Lower leg skin (tissue), 3 donors: ENCODE measurements around the gene CAMTA2.

Source experiments
- POLR2A ChIP-seq, 2 donors: fragments of 450-650 bp; IDR thresholded peaks; one replicate each; pipeline ENCODE4 v1.6.1; 2016 to 2017; ENCODE audit warnings: antibody characterized with exemption in 2 of 2, mild to moderate bottlenecking in 1 of 2, moderate library complexity in 1 of 2
- TF ChIP-seq, protein P1 (sequence below), 3 donors: fragments of 450-650 bp; IDR thresholded peaks; one replicate each; pipeline ENCODE4 v1.5.1; 2016; ENCODE audit warnings: antibody characterized with exemption in 3 of 3, mild to moderate bottlenecking in 3 of 3, moderate library complexity in 2 of 3

DNA sequence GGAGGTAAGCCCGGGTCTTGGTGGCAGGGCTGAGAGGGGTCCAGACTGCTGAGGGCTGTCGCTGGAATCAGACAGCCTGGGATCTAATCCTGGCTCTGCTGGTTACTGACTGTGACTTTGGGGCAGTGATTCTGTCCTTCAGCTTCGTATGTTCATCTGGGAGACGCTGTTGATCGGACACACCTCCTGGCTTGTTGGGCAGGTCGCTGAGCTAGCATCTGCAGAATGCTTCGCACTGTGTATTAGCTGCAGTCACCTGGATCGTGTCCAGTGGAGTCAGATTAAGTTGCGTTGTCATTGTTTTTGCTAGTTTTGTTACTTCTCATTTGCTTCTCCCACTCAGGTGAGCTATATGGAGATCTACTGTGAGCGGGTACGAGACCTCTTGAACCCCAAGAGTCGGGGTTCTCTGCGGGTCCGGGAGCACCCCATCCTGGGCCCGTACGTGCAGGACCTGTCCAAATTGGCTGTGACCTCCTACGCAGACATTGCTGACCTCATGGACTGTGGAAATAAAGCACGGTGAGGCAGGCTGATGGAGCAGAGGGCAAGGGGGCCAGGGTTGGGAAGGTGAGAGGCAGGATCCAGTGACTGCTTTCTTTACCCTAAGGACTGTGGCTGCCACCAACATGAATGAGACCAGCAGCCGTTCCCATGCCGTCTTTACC is 14.8 kb upstream of the CAMTA2 start:
- TF ChIP-seq, protein P1, sequence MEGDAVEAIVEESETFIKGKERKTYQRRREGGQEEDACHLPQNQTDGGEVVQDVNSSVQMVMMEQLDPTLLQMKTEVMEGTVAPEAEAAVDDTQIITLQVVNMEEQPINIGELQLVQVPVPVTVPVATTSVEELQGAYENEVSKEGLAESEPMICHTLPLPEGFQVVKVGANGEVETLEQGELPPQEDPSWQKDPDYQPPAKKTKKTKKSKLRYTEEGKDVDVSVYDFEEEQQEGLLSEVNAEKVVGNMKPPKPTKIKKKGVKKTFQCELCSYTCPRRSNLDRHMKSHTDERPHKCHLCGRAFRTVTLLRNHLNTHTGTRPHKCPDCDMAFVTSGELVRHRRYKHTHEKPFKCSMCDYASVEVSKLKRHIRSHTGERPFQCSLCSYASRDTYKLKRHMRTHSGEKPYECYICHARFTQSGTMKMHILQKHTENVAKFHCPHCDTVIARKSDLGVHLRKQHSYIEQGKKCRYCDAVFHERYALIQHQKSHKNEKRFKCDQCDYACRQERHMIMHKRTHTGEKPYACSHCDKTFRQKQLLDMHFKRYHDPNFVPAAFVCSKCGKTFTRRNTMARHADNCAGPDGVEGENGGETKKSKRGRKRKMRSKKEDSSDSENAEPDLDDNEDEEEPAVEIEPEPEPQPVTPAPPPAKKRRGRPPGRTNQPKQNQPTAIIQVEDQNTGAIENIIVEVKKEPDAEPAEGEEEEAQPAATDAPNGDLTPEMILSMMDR (IDR thresholded peaks at IDR 0.05), result no peak
- TF ChIP-seq POLR2A (IDR thresholded peaks at IDR 0.05), result no peak
